ENCODE data around the gene GTF2F1.

DNA sequence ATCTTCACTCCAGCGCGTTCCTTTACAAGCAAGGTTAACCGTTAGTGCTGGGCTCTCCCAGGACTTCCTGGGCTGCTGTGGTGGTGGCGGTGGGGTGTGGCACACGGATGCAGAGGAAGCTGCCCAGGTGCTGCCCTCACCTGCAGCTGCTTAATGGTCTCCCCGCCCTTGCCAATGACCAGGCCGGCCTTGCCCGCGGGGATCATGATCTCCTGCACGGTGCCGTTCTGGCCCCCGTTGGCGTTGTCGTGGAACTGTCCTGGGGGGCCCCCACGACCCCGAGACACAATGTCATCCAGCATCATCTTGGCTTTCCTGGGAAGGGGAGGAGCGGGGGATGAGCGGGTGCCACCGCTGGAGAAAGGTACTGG is 25.6 kb upstream of the GTF2F1 start:
- TF ChIP-seq POLR2A (IDR thresholded peaks at IDR 0.05), result no peak
- no peak for TF ChIP-seq EP300 (IDR thresholded peaks at IDR 0.05)
- TF ChIP-seq, protein P1, sequence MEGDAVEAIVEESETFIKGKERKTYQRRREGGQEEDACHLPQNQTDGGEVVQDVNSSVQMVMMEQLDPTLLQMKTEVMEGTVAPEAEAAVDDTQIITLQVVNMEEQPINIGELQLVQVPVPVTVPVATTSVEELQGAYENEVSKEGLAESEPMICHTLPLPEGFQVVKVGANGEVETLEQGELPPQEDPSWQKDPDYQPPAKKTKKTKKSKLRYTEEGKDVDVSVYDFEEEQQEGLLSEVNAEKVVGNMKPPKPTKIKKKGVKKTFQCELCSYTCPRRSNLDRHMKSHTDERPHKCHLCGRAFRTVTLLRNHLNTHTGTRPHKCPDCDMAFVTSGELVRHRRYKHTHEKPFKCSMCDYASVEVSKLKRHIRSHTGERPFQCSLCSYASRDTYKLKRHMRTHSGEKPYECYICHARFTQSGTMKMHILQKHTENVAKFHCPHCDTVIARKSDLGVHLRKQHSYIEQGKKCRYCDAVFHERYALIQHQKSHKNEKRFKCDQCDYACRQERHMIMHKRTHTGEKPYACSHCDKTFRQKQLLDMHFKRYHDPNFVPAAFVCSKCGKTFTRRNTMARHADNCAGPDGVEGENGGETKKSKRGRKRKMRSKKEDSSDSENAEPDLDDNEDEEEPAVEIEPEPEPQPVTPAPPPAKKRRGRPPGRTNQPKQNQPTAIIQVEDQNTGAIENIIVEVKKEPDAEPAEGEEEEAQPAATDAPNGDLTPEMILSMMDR (IDR thresholded peaks at IDR 0.05), result no peak
